Keratinocyte (primary cell): ENCODE data around the gene DOK6. TPM values are rescaled to one million over a fixed set of nuclear protein-coding genes. Genes with fewer than 3 reads are reported as not detected.

Experiments
- DNase-seq: peaks from one replicate; pipeline ENCODE4 v3.0.0-alpha.2; 2011; ENCODE audit warnings: low read depth, missing footprints, low spot score
- FAIRE-seq: peaks from 2 replicates; lab custom pipeline; 2011; peaks lifted over from hg19 to GRCh38; lab: Jason Lieb, UNC
- H2AFZ ChIP-seq: 2 replicates; pipeline ENCODE4 v1.6.0; 2012; ENCODE audit warnings: low read length, control low read depth, inconsistent platforms; ENCODE audit not compliant: control insufficient read depth
- H3K27ac ChIP-seq: 2 replicates; pipeline ENCODE4 v1.5.1; 2011; ENCODE audit warnings: low read length; ENCODE audit not compliant: control insufficient read depth, insufficient read depth
- H3K27me3 ChIP-seq: 3 replicates; pipeline ENCODE4 v1.6.0; 2011; ENCODE audit warnings: low read length; ENCODE audit not compliant: control insufficient read depth, insufficient read depth; ENCODE audit errors: extremely low read depth
- H3K36me3 ChIP-seq, 2 experiments: 2 replicates in 1 of 2; 3 replicates in 1 of 2; pipeline ENCODE4 v1.5.1; 2011; ENCODE audit warnings: low read length in 2 of 2, mild to moderate bottlenecking in 1 of 2; ENCODE audit not compliant: control insufficient read depth in 2 of 2, insufficient read depth in 2 of 2; ENCODE audit errors: extremely low read depth in 1 of 2
- H3K4me1 ChIP-seq: 3 replicates; pipeline ENCODE4 v1.5.1; 2011; ENCODE audit warnings: low read length; ENCODE audit not compliant: control insufficient read depth, insufficient read depth; ENCODE audit errors: extremely low read depth
- H3K4me2 ChIP-seq: 3 replicates; pipeline ENCODE4 v1.6.0; 2011; ENCODE audit warnings: low read depth, low read length; ENCODE audit not compliant: control insufficient read depth, insufficient read depth; ENCODE audit errors: extremely low read depth
- H3K4me3 ChIP-seq, 3 experiments: fragments of 200-600 bp in 1 of 3; sonication (generic) in 1 of 3; 2 replicates in 2 of 3; 3 replicates in 1 of 3; pipeline ENCODE4 v1.5.1; 2011 to 2016; ENCODE audit warnings: low read length in 3 of 3, mild to moderate bottlenecking in 3 of 3, control low read depth in 2 of 3, inconsistent platforms in 1 of 3, low read depth in 1 of 3, mixed read lengths in 1 of 3, mixed run types in 1 of 3, moderate library complexity in 1 of 3; ENCODE audit not compliant: control insufficient read depth in 2 of 3, insufficient read depth in 2 of 3; ENCODE audit errors: extremely low read depth in 1 of 3
- H3K79me2 ChIP-seq: 2 replicates; pipeline ENCODE4 v1.6.0; 2012; ENCODE audit warnings: low read length; ENCODE audit not compliant: control insufficient read depth, insufficient read depth
- H3K9ac ChIP-seq: 3 replicates; pipeline ENCODE4 v1.6.0; 2011; ENCODE audit warnings: low read length; ENCODE audit not compliant: control insufficient read depth, insufficient read depth; ENCODE audit errors: extremely low read depth
- H3K9me1 ChIP-seq: 3 replicates; pipeline ENCODE4 v1.6.0; 2011; ENCODE audit warnings: low read length; ENCODE audit not compliant: control insufficient read depth, insufficient read depth; ENCODE audit errors: extremely low read depth
- H3K9me3 ChIP-seq: 2 replicates; pipeline ENCODE4 v1.5.1; 2012; ENCODE audit warnings: low read depth, low read length; ENCODE audit not compliant: control insufficient read depth
- H4K20me1 ChIP-seq: 3 replicates; pipeline ENCODE4 v1.6.0; 2011; ENCODE audit warnings: low read length; ENCODE audit not compliant: control insufficient read depth, insufficient read depth; ENCODE audit errors: extremely low read depth
- EZH2 ChIP-seq: IDR thresholded peaks from one replicate; pipeline ENCODE4 v1.6.1; 2012; ENCODE audit warnings: inconsistent platforms, mild to moderate bottlenecking, low read length, moderate library complexity
- dilution Hi-C: fragments of 300-500 bp; cut with MboI; formaldehyde crosslinking; loops from one replicate; pipeline ENCODE4 v1.7.0; 2020; ENCODE audit warnings: low sequenced_read_pairs; ENCODE audit not compliant: extremely low pct_ligation_motif_present
- polyA plus RNA-seq, 5 experiments: library from polyadenylated mRNA; depleted of rRNA in 3 of 5; stranded (reverse) in 3 of 5; stranded (forward) in 1 of 5; unstranded in 1 of 5; fragments of >200 nt; gene quantifications; 1 replicate in 1 of 5; 2 replicates in 3 of 5; 3 replicates in 1 of 5; pipeline versions ENCODE4 v1.2.1 to v1.2.3, GENCODE V29; 2011 to 2012; ENCODE audit warnings: missing spikeins in 2 of 5, low read depth in 1 of 5, low replicate concordance in 1 of 5
- TF ChIP-seq, protein P1 (sequence below), 3 experiments: IDR thresholded peaks in 1 of 3; conservative IDR thresholded peaks in 1 of 3; optimal IDR thresholded peaks in 1 of 3; 2 replicates in 2 of 3; 3 replicates in 1 of 3; pipeline versions ENCODE3 to v1.5.1; 2011; ENCODE audit warnings: low read length in 3 of 3, mild to moderate bottlenecking in 3 of 3, moderate library complexity in 2 of 3, control low read depth in 1 of 3, inconsistent platforms in 1 of 3; ENCODE audit not compliant: insufficient read depth in 2 of 3; ENCODE audit errors: extremely low read depth in 1 of 3

The DOK6 gene
- polyA plus RNA-seq, 1 donor (not counting 4 experiments of a cell fraction or from before 2014, with no cell fraction given), result not detected

DNA sequence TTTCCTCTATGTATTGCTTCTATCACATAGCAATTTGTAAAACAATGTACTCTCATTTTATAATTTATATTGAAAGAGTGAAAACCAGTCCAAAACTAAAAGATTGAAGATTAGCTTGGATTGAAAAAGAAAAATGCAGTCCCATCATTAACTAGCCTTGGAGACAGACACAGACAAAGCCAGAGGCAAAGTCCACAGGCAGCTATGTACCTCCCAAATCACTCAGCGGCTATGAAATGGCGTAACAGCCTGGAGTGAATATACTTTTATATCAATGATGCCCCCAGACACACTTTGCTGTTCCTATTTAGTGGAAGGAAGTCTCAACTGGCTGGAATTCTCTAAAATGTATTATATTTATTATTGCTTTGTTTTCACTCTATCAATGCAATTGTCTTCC lies 33.6 kb upstream of the DOK6 start:
- Histone ChIP-seq H3K4me1 (no peaks in the 10 kb centered on the region), H3K9ac (no peak overlapping the region), H3K9me1 (no peaks in the 10 kb centered on the region), H3K36me3 (no peaks in the 10 kb centered on the region), H3K4me2 (no peak overlapping the region), H3K9me3 (no peaks in the 10 kb centered on the region), H3K27ac (no peak overlapping the region), H3K79me2 (no peaks in the 10 kb centered on the region), H3K4me3 (no peak overlapping the region), H2AFZ (no peak overlapping the region), H4K20me1 (no peaks in the 10 kb centered on the region), H3K27me3 (no peaks in the 10 kb centered on the region)
- TF ChIP-seq, protein P1, sequence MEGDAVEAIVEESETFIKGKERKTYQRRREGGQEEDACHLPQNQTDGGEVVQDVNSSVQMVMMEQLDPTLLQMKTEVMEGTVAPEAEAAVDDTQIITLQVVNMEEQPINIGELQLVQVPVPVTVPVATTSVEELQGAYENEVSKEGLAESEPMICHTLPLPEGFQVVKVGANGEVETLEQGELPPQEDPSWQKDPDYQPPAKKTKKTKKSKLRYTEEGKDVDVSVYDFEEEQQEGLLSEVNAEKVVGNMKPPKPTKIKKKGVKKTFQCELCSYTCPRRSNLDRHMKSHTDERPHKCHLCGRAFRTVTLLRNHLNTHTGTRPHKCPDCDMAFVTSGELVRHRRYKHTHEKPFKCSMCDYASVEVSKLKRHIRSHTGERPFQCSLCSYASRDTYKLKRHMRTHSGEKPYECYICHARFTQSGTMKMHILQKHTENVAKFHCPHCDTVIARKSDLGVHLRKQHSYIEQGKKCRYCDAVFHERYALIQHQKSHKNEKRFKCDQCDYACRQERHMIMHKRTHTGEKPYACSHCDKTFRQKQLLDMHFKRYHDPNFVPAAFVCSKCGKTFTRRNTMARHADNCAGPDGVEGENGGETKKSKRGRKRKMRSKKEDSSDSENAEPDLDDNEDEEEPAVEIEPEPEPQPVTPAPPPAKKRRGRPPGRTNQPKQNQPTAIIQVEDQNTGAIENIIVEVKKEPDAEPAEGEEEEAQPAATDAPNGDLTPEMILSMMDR (optimal IDR thresholded peaks at IDR 0.05 in 1 of 3, IDR thresholded peaks at IDR 0.05 in 1 of 3, conservative IDR thresholded peaks at IDR 0.05 in 1 of 3; ENCODE audit: extremely low read depth in 1 of 3, insufficient read depth in 2 of 3, low read length in 3 of 3), result no peak
- no peak for TF ChIP-seq EZH2
- dilution Hi-C loops, result no loop called here
- DNase-seq (no peak), FAIRE-seq (no peak)

DNA sequence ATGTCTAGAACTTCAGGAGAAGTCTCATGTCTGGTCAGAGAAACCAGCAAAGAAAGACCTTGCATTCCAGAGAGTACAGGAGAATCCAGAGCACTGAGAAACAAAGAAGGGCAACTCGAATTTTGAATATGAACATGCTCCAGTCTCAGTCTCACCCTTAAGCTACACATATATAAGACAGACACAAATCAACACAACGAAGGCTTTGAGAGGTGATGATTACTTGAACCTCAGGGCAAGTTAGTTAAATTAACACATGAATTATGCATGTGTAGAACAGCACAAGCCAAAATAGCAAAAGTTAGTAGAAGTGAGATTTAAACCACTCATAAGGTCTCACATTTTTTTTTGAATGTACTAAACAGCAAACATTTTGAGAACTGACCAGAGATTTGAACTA lies 29.0 kb upstream of the DOK6 start:
- TF ChIP-seq, protein P1 (optimal IDR thresholded peaks at IDR 0.05 in 1 of 3, IDR thresholded peaks at IDR 0.05 in 1 of 3, conservative IDR thresholded peaks at IDR 0.05 in 1 of 3; ENCODE audit: extremely low read depth in 1 of 3, insufficient read depth in 2 of 3, low read length in 3 of 3), result no peak
- no peak for TF ChIP-seq EZH2
- Histone ChIP-seq H3K9me3 (no peaks in the 10 kb centered on the region), H3K79me2 (no peaks in the 10 kb centered on the region), H4K20me1 (no peaks in the 10 kb centered on the region), H3K9me1 (no peaks in the 10 kb centered on the region), H2AFZ (no peak overlapping the region), H3K4me3 (no peak overlapping the region), H3K4me1 (no peaks in the 10 kb centered on the region), H3K9ac (no peak overlapping the region), H3K4me2 (no peak overlapping the region), H3K27ac (no peak overlapping the region), H3K27me3 (no peaks in the 10 kb centered on the region), H3K36me3 (no peaks in the 10 kb centered on the region)
- FAIRE-seq, result no peak
- no peak for DNase-seq
- dilution Hi-C loops, result no loop called here
